Measurements from ENCODE around the gene ADAMTS7.

ADAMTS7 gene

GRCh38 chr15:78838489-78838888 is 27.2 kb upstream of the ADAMTS7 start:
- TF ChIP-seq CTCF (IDR thresholded peaks at IDR 0.05; ENCODE audit: low read depth, low read length) = no peak
- H3K4me3 ChIP-seq (ENCODE audit: low read depth, low read length) = no peak overlapping the region

DNA sequence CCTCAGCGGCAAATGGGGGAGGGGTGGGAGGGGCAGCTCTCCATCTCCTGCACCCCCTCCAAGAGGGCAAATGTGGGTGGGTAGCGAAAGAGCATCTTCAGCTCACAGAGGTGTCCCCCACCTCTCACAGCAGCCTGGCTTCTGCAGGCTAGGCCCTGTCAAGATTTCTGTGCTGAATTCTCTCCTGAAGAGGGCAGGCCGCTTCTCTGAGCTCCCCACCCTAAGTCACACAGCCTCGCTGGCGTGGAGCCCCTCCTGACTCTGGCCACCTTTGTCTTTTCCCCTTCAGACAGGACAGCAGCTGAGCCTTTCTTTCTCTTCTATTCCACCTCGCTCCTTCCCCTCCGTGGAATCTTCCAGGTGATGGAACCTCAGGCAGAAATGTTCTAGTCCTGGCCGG is 26.3 kb upstream of the ADAMTS7 start:
- H3K4me3 ChIP-seq (ENCODE audit: low read depth, low read length) = no peak overlapping the region
- no peak for TF ChIP-seq CTCF (IDR thresholded peaks at IDR 0.05; ENCODE audit: low read depth, low read length)

GRCh38 chr15:78837131-78837530 is 25.9 kb upstream of the ADAMTS7 start:
- H3K4me3 ChIP-seq (ENCODE audit: low read depth, low read length) = no peak overlapping the region
- no peak for TF ChIP-seq CTCF (IDR thresholded peaks at IDR 0.05; ENCODE audit: low read depth, low read length)

GRCh38 chr15:78836333-78836732 is 25.1 kb upstream of the ADAMTS7 start:
- no peak overlapping the region for H3K4me3 ChIP-seq (ENCODE audit: low read depth, low read length)
- TF ChIP-seq CTCF (IDR thresholded peaks at IDR 0.05; ENCODE audit: low read depth, low read length) = no peak

DNA sequence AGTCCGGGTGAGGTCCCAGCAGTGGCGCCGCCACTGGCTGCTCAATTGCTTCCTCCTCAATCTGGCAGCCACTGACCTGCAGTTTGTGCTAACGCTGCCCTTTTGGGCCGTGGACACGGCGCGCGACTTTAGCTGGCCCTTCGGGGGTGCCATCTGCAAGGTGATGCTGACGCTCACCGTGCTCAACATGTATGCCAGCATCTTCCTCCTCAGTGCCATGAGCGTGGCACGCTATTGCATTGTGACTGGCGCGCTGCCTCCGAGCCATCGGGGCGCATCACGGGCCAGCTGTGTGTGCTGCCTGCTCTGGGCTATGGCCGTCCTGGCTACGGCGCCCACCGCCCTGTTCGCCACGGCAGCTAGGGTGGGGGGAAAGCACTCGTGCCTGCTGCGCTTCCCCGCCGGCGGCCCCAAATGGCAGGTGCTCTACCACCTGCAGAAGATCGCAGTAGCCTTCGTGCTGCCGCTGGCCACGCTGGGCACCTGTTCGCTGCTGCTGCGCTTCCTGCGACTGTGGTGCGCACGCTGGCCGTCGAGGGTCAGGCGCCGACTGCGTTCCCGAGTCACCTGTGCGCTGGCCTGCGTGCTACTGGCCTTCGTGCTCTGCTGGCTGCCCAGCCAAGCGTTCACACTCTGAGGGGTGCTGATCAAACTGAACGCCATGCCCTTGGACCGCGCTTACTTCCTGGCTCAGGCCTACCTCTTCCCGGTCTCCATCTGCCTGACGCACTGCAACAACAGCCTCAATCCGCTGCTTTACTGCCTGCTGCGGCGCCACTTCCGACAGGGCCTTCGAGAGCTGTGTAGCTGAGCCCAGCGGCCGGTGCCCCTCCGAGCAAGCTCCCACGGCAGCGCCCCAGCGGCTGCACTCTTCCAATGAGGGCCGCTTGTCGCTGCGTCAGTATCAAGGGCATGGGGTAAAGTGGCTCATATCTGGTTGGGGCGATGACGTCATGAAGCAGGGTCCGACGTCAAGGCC is 20.3 kb upstream of the ADAMTS7 start:
- H3K4me3 ChIP-seq (ENCODE audit: low read depth, low read length) = no peak overlapping the region
- TF ChIP-seq CTCF (IDR thresholded peaks at IDR 0.05; ENCODE audit: low read depth, low read length) = no peak

DNA sequence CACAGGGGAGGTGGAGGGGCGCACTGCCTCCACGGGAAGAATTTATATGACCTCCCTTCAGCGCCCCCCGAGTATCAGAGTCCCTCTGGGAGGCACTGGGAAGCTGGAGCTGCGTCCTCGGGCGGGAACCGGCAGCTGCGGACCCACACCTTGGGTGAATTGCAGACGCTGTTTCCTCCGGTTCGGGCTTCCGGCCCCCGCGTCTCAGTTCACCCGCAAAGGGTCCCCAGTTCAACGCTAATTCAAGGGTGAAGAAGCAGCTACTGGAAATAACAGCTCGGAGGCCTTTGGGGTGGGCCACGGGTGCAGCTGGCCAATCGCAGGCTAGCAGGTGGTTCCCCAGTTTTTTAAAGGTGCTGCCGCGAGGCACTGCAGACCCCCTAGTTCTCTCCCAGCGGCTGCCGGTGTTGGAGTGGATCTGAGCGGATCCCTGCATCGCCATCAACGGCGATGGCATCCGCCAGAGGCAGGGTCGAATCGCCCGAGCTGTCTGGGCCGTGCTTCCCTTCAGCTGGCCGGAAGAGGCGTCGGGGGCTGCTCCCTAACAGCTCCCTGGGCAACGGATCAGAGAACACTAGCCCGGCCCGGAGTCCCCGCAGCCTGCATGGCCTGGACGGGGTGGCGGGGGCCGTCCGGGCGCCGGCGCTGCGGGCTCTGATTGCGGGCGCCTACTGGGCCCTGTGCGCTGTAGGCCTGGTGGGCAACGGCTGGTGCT is 19.4 kb upstream of the ADAMTS7 start:
- H3K4me3 ChIP-seq (ENCODE audit: low read depth, low read length) = no peak overlapping the region
- TF ChIP-seq CTCF (IDR thresholded peaks at IDR 0.05; ENCODE audit: low read depth, low read length) = no peak

DNA sequence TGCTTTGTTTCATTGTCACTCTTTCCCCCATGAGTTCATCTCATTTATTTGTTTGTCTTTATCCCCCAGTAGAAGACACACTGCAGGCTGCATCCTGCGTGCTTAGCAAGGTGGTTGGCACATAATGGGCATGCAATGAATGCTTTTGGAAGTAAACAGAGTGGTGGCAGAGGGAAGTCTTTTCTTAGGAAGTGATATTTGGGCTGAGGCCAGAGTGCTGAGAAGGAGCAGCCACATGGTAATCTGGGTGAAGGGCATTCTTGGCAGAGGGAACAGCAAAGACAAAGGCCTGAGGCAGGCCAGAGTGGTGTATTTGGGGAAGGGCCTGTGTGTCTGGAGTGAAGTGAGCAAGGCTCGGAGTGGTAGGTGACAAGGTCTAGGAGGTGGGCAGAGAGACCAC is 17.7 kb upstream of the ADAMTS7 start:
- TF ChIP-seq CTCF (IDR thresholded peaks at IDR 0.05; ENCODE audit: low read depth, low read length) = no peak

More for the DNA sequence above, 17.7 kb upstream of the ADAMTS7 start:
- H3K4me3 ChIP-seq (ENCODE audit: low read depth, low read length) = no peak overlapping the region
